A172 (cell line): ENCODE data around the gene INHBC. TPM values are rescaled to one million over a fixed set of nuclear protein-coding genes. Genes with fewer than 3 reads are reported as not detected.

ENCODE experiments used
- DNase-seq: peaks from one replicate; pipeline ENCODE4 v3.0.0-alpha.2; 2015; ENCODE audit warnings: low spot score
- total RNA-seq: library from RNA; depleted of rRNA; stranded (reverse); fragments of >200 nt; shearing (Covaris generic); gene quantifications from 2 replicates; pipeline ENCODE4 v1.2.3, GENCODE V29; 2014

INHBC gene
- total RNA-seq, 1 experiment from 2014 or later: not detected

DNA sequence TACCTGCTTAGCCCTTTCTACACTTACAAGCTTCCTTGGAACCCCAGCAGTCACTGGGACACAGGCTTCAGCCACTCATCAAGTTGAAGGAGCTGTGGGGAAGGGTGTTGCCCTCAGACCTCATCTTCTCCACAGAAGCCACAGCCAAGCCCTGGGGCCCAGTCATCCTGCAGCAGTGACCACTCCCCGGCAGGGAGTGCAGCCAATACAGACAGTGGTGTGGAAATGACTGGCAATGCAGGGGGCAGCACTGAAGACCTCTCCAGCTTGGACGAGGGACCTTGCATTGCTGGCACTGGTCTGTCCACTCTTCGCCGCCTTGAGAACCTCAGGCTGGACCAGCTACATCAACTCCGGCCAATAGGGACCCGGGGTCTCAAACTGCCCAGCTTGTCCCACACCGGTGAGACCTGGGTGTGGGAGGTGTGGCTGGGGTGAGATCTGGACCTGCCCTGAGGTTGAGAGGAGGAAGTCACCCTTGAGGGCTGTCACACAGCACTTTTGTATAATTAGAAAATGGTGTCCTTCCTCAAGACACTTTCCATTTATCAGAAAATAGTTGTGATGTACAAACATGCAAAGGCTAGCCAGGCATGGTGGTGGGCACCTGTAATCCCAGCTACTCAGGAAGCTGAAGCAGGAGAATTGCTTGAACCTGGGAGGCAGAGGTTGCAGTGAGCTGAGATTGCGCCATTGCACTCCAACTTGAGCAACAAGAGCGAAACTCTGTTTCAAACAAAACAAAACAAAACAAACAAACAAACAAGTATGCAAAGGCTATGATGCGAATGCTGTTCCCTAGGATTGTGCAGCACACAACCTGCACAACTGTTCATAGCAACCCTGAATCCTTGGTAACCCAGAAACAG, 34.9 kb downstream of the INHBC start:
- no peak for DNase-seq

DNA sequence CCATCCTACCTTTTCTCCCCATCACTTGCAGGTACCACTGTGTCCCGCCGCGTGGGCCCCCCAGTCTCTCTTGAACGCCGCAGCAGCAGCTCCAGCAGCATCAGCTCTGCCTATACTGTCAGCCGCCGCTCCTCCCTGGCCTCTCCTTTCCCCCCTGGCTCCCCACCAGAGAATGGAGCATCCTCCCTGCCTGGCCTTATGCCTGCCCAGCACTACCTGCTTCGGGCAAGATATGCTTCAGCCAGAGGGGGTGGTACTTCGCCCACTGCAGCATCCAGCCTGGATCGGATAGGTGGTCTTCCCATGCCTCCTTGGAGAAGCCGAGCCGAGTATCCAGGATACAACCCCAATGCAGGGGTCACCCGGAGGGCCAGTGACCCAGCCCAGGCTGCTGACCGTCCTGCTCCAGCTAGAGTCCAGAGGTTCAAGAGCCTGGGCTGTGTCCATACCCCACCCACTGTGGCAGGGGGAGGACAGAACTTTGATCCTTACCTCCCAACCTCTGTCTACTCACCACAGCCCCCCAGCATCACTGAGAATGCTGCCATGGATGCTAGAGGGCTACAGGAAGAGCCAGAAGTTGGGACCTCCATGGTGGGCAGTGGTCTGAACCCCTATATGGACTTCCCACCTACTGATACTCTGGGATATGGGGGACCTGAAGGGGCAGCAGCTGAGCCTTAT, 35.8 kb downstream of the INHBC start:
- DNase-seq: no peak

DNA sequence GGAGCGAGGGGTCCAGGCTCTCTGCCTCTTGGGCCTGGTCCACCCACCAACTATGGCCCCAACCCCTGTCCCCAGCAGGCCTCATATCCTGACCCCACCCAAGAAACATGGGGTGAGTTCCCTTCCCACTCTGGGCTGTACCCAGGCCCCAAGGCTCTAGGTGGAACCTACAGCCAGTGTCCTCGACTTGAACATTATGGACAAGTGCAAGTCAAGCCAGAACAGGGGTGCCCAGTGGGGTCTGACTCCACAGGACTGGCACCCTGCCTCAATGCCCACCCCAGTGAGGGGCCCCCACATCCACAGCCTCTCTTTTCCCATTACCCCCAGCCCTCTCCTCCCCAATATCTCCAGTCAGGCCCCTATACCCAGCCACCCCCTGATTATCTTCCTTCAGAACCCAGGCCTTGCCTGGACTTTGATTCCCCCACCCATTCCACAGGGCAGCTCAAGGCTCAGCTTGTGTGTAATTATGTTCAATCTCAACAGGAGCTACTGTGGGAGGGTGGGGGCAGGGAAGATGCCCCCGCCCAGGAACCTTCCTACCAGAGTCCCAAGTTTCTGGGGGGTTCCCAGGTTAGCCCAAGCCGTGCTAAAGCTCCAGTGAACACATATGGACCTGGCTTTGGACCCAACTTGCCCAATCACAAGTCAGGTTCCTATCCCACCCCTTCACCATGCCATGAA, 36.5 kb downstream of the INHBC start:
- no peak for DNase-seq

- no peak for DNase-seq
Measured at GRCh38 chr12:57471661-57472060, 37.1 kb downstream of the INHBC start.

GRCh38 chr12:57472391-57472790, 37.8 kb downstream of the INHBC start:
- DNase-seq: no peak

DNA sequence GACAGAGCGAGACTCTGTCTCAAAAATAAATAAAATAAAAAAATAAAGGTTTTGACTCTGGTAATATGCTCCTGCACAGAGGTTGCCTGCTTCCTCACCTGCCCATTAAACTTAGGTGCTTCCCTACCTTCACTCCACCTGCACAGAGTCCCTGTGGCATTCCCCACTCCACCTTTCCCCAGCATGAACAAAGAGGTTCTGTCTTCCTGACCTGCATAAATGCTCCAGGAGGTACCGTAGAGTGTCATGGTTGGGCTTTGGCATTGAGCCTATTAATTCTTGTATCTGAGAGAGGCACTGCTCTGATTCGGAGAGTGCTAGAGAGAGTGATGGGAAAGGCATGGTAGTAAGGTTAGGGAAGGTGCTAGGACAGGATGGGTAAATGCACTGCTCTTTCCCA, 38.8 kb downstream of the INHBC start:
- no peak for DNase-seq

DNA sequence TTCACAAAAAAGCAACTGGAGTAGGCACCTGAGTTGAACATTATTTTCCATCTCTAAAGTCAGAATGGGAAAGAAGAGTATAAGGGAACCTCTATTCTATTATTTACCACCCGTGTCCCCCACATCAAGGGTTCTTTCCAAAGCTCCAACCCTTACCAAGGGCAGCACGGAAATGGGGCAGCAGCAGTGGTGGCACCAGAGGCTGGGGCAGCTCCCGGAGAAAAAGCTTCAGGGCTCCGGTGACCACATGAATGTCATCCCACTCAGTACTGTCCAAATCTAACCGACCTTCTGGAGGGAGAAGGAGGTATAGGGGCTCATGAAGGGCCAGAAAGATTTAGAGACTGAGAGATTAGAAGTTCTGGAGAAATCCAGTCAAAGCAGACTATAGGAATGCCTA, 39.3 kb downstream of the INHBC start:
- no peak for DNase-seq

- DNase-seq: no peak
Measured at GRCh38 chr12:57474430-57474829, 39.8 kb downstream of the INHBC start.

GRCh38 chr12:57474862-57475261, 40.3 kb downstream of the INHBC start:
- no peak for DNase-seq

DNA sequence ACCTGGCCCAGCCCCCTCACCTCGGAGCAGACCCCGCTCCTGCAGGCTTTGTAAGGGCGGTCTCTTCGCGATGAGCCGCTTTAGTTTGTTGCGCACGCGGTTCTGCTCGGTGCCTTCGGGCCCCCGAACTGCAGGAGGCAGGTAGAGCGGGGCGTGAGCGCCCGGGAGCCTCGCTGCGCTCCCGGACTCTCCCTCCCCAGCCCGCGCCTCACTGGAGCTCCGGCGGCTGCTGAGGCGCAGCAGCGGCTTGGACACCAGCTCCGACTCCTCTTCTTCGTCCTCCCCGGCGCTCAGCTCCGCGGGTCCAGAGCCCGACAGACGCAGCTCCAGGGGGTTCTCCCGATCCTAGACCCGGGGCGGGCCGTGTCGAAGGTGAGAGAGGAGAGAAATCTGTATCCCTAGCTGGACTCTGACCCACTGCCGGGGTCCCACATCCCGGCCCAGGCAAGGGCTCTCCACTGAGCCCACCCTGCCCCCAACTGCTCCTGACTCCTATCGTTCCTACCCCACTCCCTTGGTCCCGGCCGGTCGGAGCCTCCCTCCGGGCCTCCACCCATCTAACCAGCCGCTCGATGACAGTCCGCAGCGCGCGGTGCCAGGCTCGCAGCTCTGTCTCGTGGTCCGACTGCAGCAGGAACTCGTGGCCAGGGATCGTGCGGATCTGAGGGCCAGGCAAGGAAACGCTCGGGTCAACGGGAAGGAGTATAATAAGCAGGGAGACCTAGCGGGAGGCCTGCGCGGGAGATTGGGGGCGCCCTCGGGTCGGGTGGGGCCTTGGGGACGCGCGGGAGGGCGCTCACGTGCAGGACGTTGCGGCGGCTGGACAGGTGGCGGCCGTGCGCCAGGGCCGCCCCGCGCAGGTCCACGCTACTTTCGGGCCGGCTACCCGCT, 40.9 kb downstream of the INHBC start:
- no peak for DNase-seq

DNA sequence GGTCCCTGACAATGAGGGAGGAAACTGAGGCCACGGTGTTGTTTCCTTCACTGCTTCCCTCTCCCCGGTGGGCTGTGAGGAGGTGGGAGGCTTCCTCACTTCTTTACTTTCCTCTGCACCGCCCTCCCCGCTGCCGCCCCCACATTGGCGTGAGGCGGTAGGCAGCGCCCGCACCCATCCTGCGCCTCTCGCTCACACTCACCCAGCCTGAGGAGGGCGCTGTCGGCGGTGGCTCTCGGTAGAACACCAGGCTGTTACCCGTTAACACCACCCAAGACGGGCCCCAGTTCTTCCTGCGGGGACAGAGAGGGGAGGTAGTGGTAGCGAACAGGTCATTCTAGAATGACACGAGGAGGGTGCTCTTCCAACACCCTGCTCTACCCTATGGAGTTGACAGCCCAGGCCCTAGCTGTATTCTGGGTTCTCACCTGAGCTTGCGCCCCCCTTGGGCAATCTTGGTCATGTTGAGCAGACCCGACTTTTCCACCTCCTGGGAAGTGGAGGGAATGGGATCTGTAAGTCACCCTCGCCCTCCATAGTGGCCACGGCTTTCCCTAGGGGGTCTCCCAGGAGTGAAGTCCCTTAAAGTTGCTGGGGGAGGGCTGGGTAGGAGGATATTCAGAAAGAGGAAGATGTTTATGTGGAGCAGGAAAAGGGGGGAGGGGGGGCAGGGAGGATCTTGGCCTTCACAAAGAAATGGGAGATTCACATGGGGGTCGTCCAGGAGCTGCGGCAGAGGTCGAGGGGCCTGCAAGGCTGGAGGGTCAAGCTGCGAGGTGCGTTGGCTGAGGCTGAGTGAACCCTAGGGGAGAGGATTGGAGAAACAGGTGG, 41.8 kb downstream of the INHBC start:
- DNase-seq: no peak

GRCh38 chr12:57476993-57477709, 42.6 kb downstream of the INHBC start:
- DNase-seq: no peak

- peak; percentile 36 for DNase-seq
Measured at GRCh38 chr12:57477710-57478681, 43.4 kb downstream of the INHBC start.

GRCh38 chr12:57479043-57479375, 44.4 kb downstream of the INHBC start:
- no peak for DNase-seq

DNA sequence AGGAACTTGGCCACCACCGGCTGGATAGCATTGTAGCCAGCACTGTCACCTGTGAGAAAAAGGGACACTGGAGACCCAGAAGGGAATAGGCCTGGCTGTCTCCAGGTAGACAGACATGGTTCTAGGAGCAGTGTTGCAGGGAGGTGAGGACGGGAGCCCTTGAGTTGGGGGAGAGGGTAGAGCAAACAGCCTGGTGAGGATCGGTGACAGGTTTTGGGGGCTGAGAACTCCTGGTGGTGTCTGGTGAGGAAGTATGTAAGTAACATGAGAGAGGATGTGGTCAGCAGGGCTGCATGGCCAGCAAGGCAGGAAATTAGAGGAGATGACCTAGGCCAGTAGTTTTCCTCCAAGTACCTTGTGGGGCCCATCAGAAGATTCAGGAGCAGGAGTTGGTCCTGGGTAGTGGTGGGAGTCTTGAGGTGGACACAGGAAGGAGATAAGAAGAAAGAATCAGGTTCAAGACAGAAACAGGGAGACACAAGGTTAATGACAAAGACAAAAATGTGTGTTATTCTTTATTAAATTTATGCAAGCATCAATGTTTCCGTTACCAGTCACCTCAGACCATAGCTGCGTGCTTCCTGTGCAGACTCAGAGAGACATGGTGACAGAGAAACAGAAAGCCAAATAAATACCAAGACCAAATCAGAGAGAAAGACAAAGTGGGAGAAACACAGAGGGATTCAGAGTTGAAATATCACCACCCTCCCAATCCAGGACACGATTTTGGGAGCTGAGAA, 45.0 kb downstream of the INHBC start, which contains the start of gene ARHGAP9:
Gene ARHGAP9 (minus strand): TSS at position 491 of the 740 bp plus-strand sequence. CDS start 460 bp downstream, at position 31.
- no peak for DNase-seq

DNA sequence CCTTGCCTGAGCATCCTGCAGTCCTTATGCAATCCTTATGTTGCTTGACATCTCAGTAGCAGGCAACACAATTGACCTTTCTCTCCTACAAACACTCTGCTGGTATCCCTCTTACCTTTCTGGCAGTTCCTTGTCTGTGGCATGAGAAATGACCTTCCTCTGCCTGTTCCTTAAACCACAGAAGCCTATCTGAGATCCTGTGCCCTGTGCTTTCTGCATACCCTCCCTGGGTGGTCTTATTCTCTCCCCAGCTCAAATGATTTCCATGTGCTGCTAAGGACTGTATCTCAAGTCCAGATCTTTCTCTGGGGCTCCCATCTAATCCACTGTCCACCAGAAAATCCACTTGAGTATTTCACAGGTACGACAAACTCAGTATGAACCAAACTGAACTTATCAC, 47.1 kb downstream of the INHBC start:
- no peak for DNase-seq

GRCh38 chr12:57483466-57483865, 48.9 kb downstream of the INHBC start:
- peak; percentile 46 for DNase-seq

GRCh38 chr12:57485695-57486094, 51.1 kb downstream of the INHBC start:
- no peak for DNase-seq
